Omental fat pad (tissue), 4 donors: ENCODE measurements around the gene BRD4. TPM values are rescaled to one million over a fixed set of nuclear protein-coding genes. Genes with fewer than 3 reads are reported as not detected.

Source experiments
- ATAC-seq: fragments of 150-250 bp; one replicate; pipeline ENCODE4 v1.9.1; 2016; ENCODE audit warnings: mild to moderate bottlenecking, moderate library complexity; ENCODE audit not compliant: low FRiP score
- DNase-seq: peaks from one replicate; pipeline ENCODE4 v3.0.0-alpha.2; 2019; ENCODE audit warnings: low spot score
- CTCF ChIP-seq, 3 donors: fragments of 450-650 bp; IDR thresholded peaks; one replicate each; pipeline ENCODE4 v1.5.1; 2016 to 2017; ENCODE audit warnings: antibody characterized with exemption in 3 of 3, mild to moderate bottlenecking in 3 of 3, moderate library complexity in 2 of 3
- total RNA-seq, 4 donors: library from RNA; depleted of rRNA; stranded (reverse); fragments of >200 nt; gene quantifications; one replicate each; pipeline ENCODE4 v1.1.0, GENCODE V29; 2016

Gene BRD4
- total RNA-seq, 4 donors from 2014 or later = 22.6 to 49.1 (median 30.1) TPM

GRCh38 chr19:15374796-15375440 is 42.6 kb upstream of the BRD4 start:
- no peak for DNase-seq
- ATAC-seq = no peak
- no peak for TF ChIP-seq CTCF (IDR thresholded peaks at IDR 0.05)

- DNase-seq = no peak
- ATAC-seq = no peak
- TF ChIP-seq CTCF (IDR thresholded peaks at IDR 0.05) = no peak
These were observed 41.8 kb upstream of the BRD4 start for GRCh38 chr19:15374105-15374651.

- DNase-seq = no peak
- ATAC-seq = no peak
- TF ChIP-seq CTCF (IDR thresholded peaks at IDR 0.05) = no peak
These were observed 41.3 kb upstream of the BRD4 start for GRCh38 chr19:15373644-15374043.

GRCh38 chr19:15372891-15373301 is 40.6 kb upstream of the BRD4 start:
- DNase-seq = no peak
- ATAC-seq = no peak
- TF ChIP-seq CTCF (IDR thresholded peaks at IDR 0.05) = no peak

GRCh38 chr19:15372470-15372869 is 40.1 kb upstream of the BRD4 start:
- no peak for ATAC-seq
- no peak for TF ChIP-seq CTCF (IDR thresholded peaks at IDR 0.05)
- no peak for DNase-seq

- ATAC-seq = no peak
- no peak for DNase-seq
- TF ChIP-seq CTCF (IDR thresholded peaks at IDR 0.05) = no peak
These were observed 39.5 kb upstream of the BRD4 start for GRCh38 chr19:15371786-15372380.

- ATAC-seq (no peak), DNase-seq (no peak)
- TF ChIP-seq CTCF (IDR thresholded peaks at IDR 0.05) = no peak
These were observed 38.8 kb upstream of the BRD4 start for GRCh38 chr19:15371119-15371518.
